ENCODE data around the gene RTL10. TPM values are rescaled to one million over a fixed set of nuclear protein-coding genes. Genes with fewer than 3 reads are reported as not detected.
"Not testable (repeated sequence)": the region's sequence is repeated elsewhere in the genome, so short reads cannot be mapped to it uniquely, and the experiment has no call there.

The RTL10 gene
- total and polyA plus RNA-seq, 2 experiments from 2014 or later = 13.0 to 15.9 TPM

DNA sequence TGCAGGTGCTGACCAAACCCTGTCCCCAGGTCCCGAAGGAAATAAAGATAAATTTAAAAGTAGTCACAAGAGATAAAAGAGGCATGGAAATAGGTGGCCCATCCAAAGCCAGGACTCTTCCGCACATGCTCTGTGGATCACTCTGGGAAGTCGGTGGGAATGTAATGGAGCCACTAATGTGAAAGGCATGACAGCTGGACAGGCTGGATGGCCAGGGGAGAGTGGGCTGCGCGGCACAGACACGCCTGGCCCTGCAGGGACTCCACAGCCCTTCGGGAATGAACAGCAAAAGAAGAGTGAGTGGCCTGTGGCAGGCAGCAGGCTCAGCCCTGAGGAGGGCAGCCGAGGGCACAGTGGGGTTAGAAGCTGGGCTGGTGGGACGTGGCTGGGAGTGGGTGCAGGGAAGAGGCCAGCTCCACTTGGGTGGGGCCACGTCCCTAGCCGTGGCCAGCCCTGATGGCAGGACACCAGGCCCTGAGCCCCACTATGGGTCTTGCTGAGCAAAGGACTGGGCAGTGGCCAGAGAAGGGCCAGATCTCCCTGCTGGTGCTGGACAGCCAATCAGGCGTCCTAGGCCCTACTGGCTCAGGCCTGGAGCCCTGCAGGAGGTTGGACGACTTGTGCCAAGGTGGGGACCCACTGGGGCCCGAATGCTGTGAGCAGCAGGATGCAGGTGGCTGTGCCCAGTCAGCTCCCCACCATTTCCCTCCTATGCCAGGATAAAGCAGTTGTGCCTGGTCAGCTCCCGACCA lies 31.3 kb upstream of the RTL10 start:
- DNase-seq (ENCODE audit: low spot score) = no peak
- Histone ChIP-seq H3K4me2 (no peak overlapping the region), H3K27me3 (no peaks in the 10 kb centered on the region), H4K20me1 (ENCODE audit: insufficient read depth, poor library complexity, severe bottlenecking) (no peaks in the 10 kb centered on the region), H3K27ac (no peak overlapping the region), H3K9me2 (replicated peaks; ENCODE audit: insufficient read depth) (no peaks in the 10 kb centered on the region), H3K9me3 (ENCODE audit: low read depth) (no peaks in the 10 kb centered on the region), H3K4me3 (no peak overlapping the region), H3K4me1 (ENCODE audit: insufficient read depth) (peaks cover 14% of the 10 kb centered on the region), H2AFZ (no peak overlapping the region), H3K79me2 (no peaks in the 10 kb centered on the region), H3K36me3 (replicated peaks; ENCODE audit: insufficient read depth, low read depth) (no peaks in the 10 kb centered on the region)
- 89% methylated on average over 15 of the region's 15 CpGs for WGBS (ENCODE audit: low lambda C conversion rate, missing lambda C conversion rate)
- TF ChIP-seq EZH2phosphoT487 (IDR thresholded peaks at IDR 0.05; ENCODE audit: low read depth, severe bottlenecking, unreplicated experiment) = no peak
- no peak for TF ChIP-seq EZH2 (IDR thresholded peaks at IDR 0.05; ENCODE audit: borderline replicate concordance)
- TF ChIP-seq, protein P1, sequence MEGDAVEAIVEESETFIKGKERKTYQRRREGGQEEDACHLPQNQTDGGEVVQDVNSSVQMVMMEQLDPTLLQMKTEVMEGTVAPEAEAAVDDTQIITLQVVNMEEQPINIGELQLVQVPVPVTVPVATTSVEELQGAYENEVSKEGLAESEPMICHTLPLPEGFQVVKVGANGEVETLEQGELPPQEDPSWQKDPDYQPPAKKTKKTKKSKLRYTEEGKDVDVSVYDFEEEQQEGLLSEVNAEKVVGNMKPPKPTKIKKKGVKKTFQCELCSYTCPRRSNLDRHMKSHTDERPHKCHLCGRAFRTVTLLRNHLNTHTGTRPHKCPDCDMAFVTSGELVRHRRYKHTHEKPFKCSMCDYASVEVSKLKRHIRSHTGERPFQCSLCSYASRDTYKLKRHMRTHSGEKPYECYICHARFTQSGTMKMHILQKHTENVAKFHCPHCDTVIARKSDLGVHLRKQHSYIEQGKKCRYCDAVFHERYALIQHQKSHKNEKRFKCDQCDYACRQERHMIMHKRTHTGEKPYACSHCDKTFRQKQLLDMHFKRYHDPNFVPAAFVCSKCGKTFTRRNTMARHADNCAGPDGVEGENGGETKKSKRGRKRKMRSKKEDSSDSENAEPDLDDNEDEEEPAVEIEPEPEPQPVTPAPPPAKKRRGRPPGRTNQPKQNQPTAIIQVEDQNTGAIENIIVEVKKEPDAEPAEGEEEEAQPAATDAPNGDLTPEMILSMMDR (IDR thresholded peaks at IDR 0.05; ENCODE audit: poor library complexity) = no peak

DNA sequence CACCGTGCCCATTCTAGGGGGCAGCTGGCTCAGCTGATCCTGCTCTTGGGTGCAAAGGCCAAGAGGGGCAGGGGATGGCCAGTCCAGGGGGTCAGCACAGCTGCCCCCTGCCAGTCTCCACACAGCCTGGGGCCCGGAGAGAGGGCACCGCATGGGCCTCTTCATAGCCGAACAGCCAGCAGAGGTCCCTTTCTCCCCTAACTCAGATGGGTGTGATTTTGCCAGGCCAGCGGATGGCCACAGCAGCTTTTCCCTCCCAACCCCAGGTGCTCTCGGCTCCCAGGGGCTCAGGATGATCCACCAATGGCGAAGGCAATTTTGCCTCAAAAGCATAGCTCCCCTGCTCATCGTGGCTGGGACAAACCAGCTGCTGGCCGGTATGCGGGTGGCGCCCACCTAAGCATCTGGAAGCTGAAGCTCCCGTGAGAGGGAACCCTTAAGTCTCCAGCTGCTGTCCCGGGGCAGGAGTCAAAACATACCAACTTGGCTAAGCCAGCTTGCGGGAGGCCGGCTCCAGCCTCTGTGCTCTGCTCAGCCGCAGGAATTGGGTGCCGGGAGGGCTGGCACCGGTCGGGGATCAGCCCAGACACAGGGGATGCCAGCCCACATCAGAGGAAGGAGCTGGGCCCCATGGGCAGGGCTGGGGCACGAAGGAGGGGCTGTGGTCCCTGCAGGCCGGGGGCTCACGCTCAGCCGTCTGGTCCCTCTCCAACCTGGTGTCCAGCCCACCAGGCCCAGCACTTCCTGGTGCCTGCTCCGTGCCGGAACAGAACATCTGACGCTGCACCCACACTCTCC lies 30.5 kb upstream of the RTL10 start:
- H3K9me3 ChIP-seq (ENCODE audit: low read depth) = no peaks in the 10 kb centered on the region
- 87% methylated on average over 25 of the region's 26 CpGs for WGBS (ENCODE audit: low lambda C conversion rate, missing lambda C conversion rate)
- no peaks in the 10 kb centered on the region for H4K20me1 ChIP-seq (ENCODE audit: insufficient read depth, poor library complexity, severe bottlenecking)
- no peak for DNase-seq (ENCODE audit: low spot score)
- H3K79me2 ChIP-seq = no peaks in the 10 kb centered on the region
- H3K27ac ChIP-seq = no peak overlapping the region
- H3K4me1 ChIP-seq (ENCODE audit: insufficient read depth) = peaks cover 16% of the 10 kb centered on the region
- no peak overlapping the region for H3K4me2 ChIP-seq
- H2AFZ ChIP-seq = no peak overlapping the region
- no peaks in the 10 kb centered on the region for H3K36me3 ChIP-seq (replicated peaks; ENCODE audit: insufficient read depth, low read depth)
- no peak for TF ChIP-seq EZH2 (IDR thresholded peaks at IDR 0.05; ENCODE audit: borderline replicate concordance)
- TF ChIP-seq EZH2phosphoT487 (IDR thresholded peaks at IDR 0.05; ENCODE audit: low read depth, severe bottlenecking, unreplicated experiment) = no peak
- TF ChIP-seq, protein P1 (IDR thresholded peaks at IDR 0.05; ENCODE audit: poor library complexity) = no peak
- no peaks in the 10 kb centered on the region for H3K9me2 ChIP-seq (replicated peaks; ENCODE audit: insufficient read depth)
- no peaks in the 10 kb centered on the region for H3K27me3 ChIP-seq
- H3K4me3 ChIP-seq = no peak overlapping the region

DNA sequence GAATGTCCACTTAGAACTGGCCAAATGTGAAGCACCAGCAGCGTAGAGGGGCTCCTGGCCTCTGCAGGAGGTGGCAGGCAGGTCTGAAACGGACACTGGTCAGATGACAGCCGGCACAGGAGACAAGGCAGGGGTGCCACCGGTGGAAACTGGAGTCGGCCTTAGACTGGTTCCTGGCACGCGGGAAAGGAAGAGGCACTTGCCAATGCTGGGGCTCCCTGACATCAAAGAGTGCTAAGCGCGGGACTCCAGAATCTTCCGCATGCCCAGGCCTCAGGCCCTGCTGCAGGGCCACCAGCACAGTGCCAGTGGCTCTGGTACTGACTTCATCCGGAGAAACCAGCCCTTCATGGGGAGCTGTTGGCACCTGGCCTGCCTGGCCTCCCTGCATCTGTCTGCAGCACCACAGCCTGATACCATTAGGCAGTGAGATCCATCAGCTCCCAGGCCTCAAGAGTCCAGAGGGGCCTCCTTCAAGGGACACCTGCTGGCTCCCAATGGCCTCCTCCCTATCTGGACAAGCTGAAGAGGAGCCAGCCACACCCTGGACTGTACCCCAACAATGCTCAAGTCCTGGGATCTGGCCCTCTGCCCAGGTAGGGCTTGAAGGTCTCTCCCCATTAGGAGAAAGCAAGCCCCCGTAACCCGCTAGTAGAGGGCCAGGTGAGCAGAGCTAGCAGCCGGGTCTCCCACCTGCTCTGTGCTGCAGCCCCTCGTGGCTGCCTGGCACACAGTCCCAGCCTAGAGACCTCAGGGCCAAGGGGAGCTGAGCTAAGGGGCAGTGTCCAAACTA lies 29.7 kb upstream of the RTL10 start:
- Histone ChIP-seq H2AFZ (no peak overlapping the region), H3K9me3 (ENCODE audit: low read depth) (no peaks in the 10 kb centered on the region), H3K27ac (no peak overlapping the region), H3K9me2 (replicated peaks; ENCODE audit: insufficient read depth) (no peaks in the 10 kb centered on the region), H3K4me1 (ENCODE audit: insufficient read depth) (peaks cover 16% of the 10 kb centered on the region), H3K4me2 (no peak overlapping the region), H3K27me3 (no peaks in the 10 kb centered on the region), H3K36me3 (replicated peaks; ENCODE audit: insufficient read depth, low read depth) (no peaks in the 10 kb centered on the region), H4K20me1 (ENCODE audit: insufficient read depth, poor library complexity, severe bottlenecking) (no peaks in the 10 kb centered on the region), H3K79me2 (no peaks in the 10 kb centered on the region), H3K4me3 (no peak overlapping the region)
- WGBS (ENCODE audit: low lambda C conversion rate, missing lambda C conversion rate) = 94% methylated on average over 15 of the region's 15 CpGs
- TF ChIP-seq, protein P1 (IDR thresholded peaks at IDR 0.05; ENCODE audit: poor library complexity) = no peak
- no peak for TF ChIP-seq EZH2 (IDR thresholded peaks at IDR 0.05; ENCODE audit: borderline replicate concordance)
- no peak for TF ChIP-seq EZH2phosphoT487 (IDR thresholded peaks at IDR 0.05; ENCODE audit: low read depth, severe bottlenecking, unreplicated experiment)
- DNase-seq (ENCODE audit: low spot score) = no peak

DNA sequence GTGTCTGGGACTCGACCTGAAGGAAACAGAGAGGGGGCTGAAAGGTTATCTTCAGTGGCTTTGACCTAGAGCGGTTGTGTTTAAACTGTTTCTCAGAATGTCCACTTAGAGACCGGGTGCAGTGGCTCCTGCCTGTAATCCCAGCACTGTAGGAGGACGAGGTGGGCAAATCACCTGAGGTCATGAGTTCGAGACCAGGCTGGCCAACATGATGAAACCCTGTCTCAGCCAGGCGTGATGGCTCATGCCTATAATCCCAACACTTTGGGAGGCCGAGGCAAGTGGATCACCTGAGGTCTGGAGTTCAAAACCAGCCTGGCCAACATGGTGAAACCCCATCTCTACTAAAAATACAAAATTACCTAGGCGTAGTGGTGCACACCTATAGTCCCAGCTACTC lies 28.8 kb upstream of the RTL10 start:
- not testable (repeated sequence) for H3K9me2 ChIP-seq (replicated peaks; ENCODE audit: insufficient read depth); H2AFZ ChIP-seq; H3K4me3 ChIP-seq; H3K79me2 ChIP-seq; H4K20me1 ChIP-seq (ENCODE audit: insufficient read depth, poor library complexity, severe bottlenecking); H3K9me3 ChIP-seq (ENCODE audit: low read depth); DNase-seq (ENCODE audit: low spot score); H3K4me2 ChIP-seq; H3K27me3 ChIP-seq; H3K27ac ChIP-seq; H3K36me3 ChIP-seq (replicated peaks; ENCODE audit: insufficient read depth, low read depth)
- 92% methylated on average over 8 of the region's 8 CpGs for WGBS (ENCODE audit: low lambda C conversion rate, missing lambda C conversion rate)
- H3K4me1 ChIP-seq (ENCODE audit: insufficient read depth) = peaks cover 16% of the 10 kb centered on the region
